HEK293T (cell line): Measurements from ENCODE around the gene FRMPD3.

Source experiments
- BHLHE40 ChIP-seq: fragments of 450-650 bp; IDR thresholded peaks from 2 replicates; pipeline ENCODE4 v1.6.1; 2016; ENCODE audit warnings: mild to moderate bottlenecking, moderate library complexity, borderline replicate concordance
- FOXK2 ChIP-seq: fragments of 450-650 bp; IDR thresholded peaks from 2 replicates; pipeline ENCODE4 v1.6.1; 2016; ENCODE audit warnings: mild to moderate bottlenecking
- FOXM1 ChIP-seq: fragments of 450-650 bp; IDR thresholded peaks from 2 replicates; pipeline ENCODE4 v1.6.1; 2017; ENCODE audit warnings: mild to moderate bottlenecking, borderline replicate concordance
- HDGF ChIP-seq: fragments of 450-650 bp; IDR thresholded peaks from 2 replicates; pipeline ENCODE4 v1.6.1; 2017; ENCODE audit warnings: antibody characterized with exemption, borderline replicate concordance
- L3MBTL2 ChIP-seq: fragments of 450-650 bp; conservative IDR thresholded peaks from 2 replicates; pipeline ENCODE4 v1.6.1; 2016; ENCODE audit warnings: mild to moderate bottlenecking
- SUZ12 ChIP-seq: fragments of 450-650 bp; IDR thresholded peaks from 2 replicates; pipeline ENCODE4 v1.6.1; 2016; ENCODE audit warnings: mild to moderate bottlenecking
- ZNF384 ChIP-seq: fragments of 450-650 bp; IDR thresholded peaks from 2 replicates; pipeline ENCODE4 v1.6.1; 2016

DNA sequence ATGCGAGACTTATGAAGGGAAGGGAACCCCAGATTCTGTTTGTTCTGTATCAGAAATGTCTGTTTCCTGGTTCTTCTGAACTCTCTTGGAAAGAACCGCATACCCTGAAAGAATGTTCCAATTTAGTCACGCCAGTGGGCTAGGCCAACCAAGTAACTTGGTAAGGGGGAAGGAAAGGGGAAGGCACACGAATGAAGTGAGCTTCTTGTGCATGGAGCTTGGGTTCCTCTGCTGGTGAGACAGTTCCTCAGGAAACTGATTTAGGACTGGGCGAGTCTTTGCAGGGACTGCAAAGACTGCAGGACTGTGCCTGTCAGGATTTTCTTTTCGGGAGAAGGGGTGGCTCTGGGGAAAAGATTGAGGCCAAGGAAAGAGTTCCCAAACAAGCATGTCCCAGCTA, 35.6 kb downstream of the FRMPD3 start:
- no peak for TF ChIP-seq FOXM1
- TF ChIP-seq L3MBTL2: no peak
- TF ChIP-seq FOXK2: no peak
- no peak for TF ChIP-seq BHLHE40
- TF ChIP-seq HDGF: no peak
- TF ChIP-seq ZNF384: no peak
- TF ChIP-seq SUZ12: no peak
